Activated T-helper 1 cell treated with anti-CD3 and anti-CD28 coated beads, Interleukin-12 subunit alpha, Interleukin-12 subunit beta, Interleukin-2, Interleukin-4 antibody, amounts not matched to agents 30 ng/mL and 10 ng/mL and 1 ng/mL, durations not matched to agents 14 hours and 24 hours and 36 hours (primary cell): ENCODE measurements around the gene CX3CL1. TPM values are rescaled to one million over a fixed set of nuclear protein-coding genes. Genes with fewer than 3 reads are reported as not detected.

Source experiments
- DNase-seq: peaks from one replicate; pipeline ENCODE4 v3.0.0; 2021; ENCODE audit warnings: low spot score
- H3K27ac Mint-ChIP-seq: one replicate; pipeline ENCODE4 v1.8.0; 2021; ENCODE audit warnings: mild to moderate bottlenecking, mixed read lengths
- H3K27me3 Mint-ChIP-seq: one replicate; pipeline ENCODE4 v1.8.0; 2022; ENCODE audit warnings: mild to moderate bottlenecking, moderate library complexity, mixed read lengths; ENCODE audit not compliant: insufficient read depth
- H3K36me3 Mint-ChIP-seq: one replicate; pipeline ENCODE4 v1.8.0; 2021; ENCODE audit warnings: low read depth, mixed read lengths
- H3K4me1 Mint-ChIP-seq: one replicate; pipeline ENCODE4 v1.8.0; 2021; ENCODE audit warnings: low read depth, mixed read lengths
- H3K4me3 Mint-ChIP-seq: one replicate; pipeline ENCODE4 v1.8.0; 2021; ENCODE audit warnings: mild to moderate bottlenecking, moderate library complexity, mixed read lengths
- H3K9me3 Mint-ChIP-seq: one replicate; pipeline ENCODE4 v1.8.0; 2021; ENCODE audit warnings: mixed read lengths
- intact Hi-C: fragments of 100-400 bp; cut with micrococcal nuclease; formaldehyde crosslinking; loops from one replicate; pipeline ENCODE4 v1.15.1; 2024
- total RNA-seq: library from RNA; stranded (reverse); gene quantifications from 2 replicates; pipeline ENCODE4 v1.2.3, GENCODE V29; 2022

CX3CL1 gene
- total RNA-seq, 1 donor from 2014 or later: not detected

- Mint-ChIP-seq H3K4me1 (no peaks in the 10 kb centered on the region), H3K27ac (no peak overlapping the region), H3K36me3 (peaks cover 31% of the 10 kb centered on the region), H3K27me3 (no peaks in the 10 kb centered on the region), H3K9me3 (no peaks in the 10 kb centered on the region), H3K4me3 (no peak overlapping the region)
- no peak for DNase-seq
- intact Hi-C loops: no loop called here
Observed at GRCh38 chr16:57426356-57426755, 54.1 kb downstream of the CX3CL1 start.

GRCh38 chr16:57427307-57427706, 55.0 kb downstream of the CX3CL1 start:
- Mint-ChIP-seq H3K4me1 (no peaks in the 10 kb centered on the region), H3K4me3 (no peak overlapping the region), H3K27me3 (no peaks in the 10 kb centered on the region), H3K27ac (no peak overlapping the region), H3K36me3 (peaks cover 34% of the 10 kb centered on the region), H3K9me3 (no peaks in the 10 kb centered on the region)
- DNase-seq: no peak
- intact Hi-C loops: no loop called here

- no peak for DNase-seq
- Mint-ChIP-seq H3K27ac (no peak overlapping the region), H3K27me3 (no peaks in the 10 kb centered on the region), H3K9me3 (no peaks in the 10 kb centered on the region), H3K4me1 (no peaks in the 10 kb centered on the region), H3K4me3 (no peak overlapping the region), H3K36me3 (peaks cover 37% of the 10 kb centered on the region)
- intact Hi-C loops: no loop called here
Observed at GRCh38 chr16:57427824-57428223, 55.5 kb downstream of the CX3CL1 start.

GRCh38 chr16:57430955-57431354, 58.7 kb downstream of the CX3CL1 start:
- peaks cover 59% of the 10 kb centered on the region for H3K36me3 Mint-ChIP-seq
- H3K27me3 Mint-ChIP-seq: no peaks in the 10 kb centered on the region
- H3K4me1 Mint-ChIP-seq: no peaks in the 10 kb centered on the region
- no peak overlapping the region for H3K4me3 Mint-ChIP-seq
- H3K27ac Mint-ChIP-seq: no peak overlapping the region
- no peak for DNase-seq
- H3K9me3 Mint-ChIP-seq: no peaks in the 10 kb centered on the region
- intact Hi-C loops: no loop called here

GRCh38 chr16:57432505-57432904, 60.2 kb downstream of the CX3CL1 start:
- H3K27ac Mint-ChIP-seq: no peak overlapping the region
- no peaks in the 10 kb centered on the region for H3K4me1 Mint-ChIP-seq
- no peaks in the 10 kb centered on the region for H3K27me3 Mint-ChIP-seq
- peaks cover 58% of the 10 kb centered on the region for H3K36me3 Mint-ChIP-seq
- no peaks in the 10 kb centered on the region for H3K9me3 Mint-ChIP-seq
- H3K4me3 Mint-ChIP-seq: no peak overlapping the region
- intact Hi-C loops: no loop called here
- no peak for DNase-seq

- no peak for DNase-seq
- Mint-ChIP-seq H3K4me3 (no peak overlapping the region), H3K36me3 (peaks cover 56% of the 10 kb centered on the region), H3K27ac (no peak overlapping the region), H3K27me3 (no peaks in the 10 kb centered on the region), H3K9me3 (no peaks in the 10 kb centered on the region), H3K4me1 (no peaks in the 10 kb centered on the region)
- intact Hi-C loops: no loop called here
Observed at GRCh38 chr16:57432989-57433388, 60.7 kb downstream of the CX3CL1 start.

GRCh38 chr16:57434003-57434402, 61.7 kb downstream of the CX3CL1 start:
- no peak overlapping the region for H3K4me3 Mint-ChIP-seq
- H3K9me3 Mint-ChIP-seq: no peaks in the 10 kb centered on the region
- peaks cover 53% of the 10 kb centered on the region for H3K36me3 Mint-ChIP-seq
- no peaks in the 10 kb centered on the region for H3K27me3 Mint-ChIP-seq
- no peaks in the 10 kb centered on the region for H3K4me1 Mint-ChIP-seq
- no peak for DNase-seq
- H3K27ac Mint-ChIP-seq: no peak overlapping the region
- intact Hi-C loops: no loop called here

Other genes with a start within 250 kb of the CX3CL1 start
- gene PSME3IP1, start 186.5 kb upstream of the CX3CL1 start, total RNA-seq: 116 and 124 TPM in 2 replicates
- gene RSPRY1, start 186.2 kb upstream of the CX3CL1 start, total RNA-seq: 36.0 and 36.5 TPM in 2 replicates
- gene ARL2BP, start 127.2 kb upstream of the CX3CL1 start, total RNA-seq: 29.1 and 29.7 TPM in 2 replicates
- 0.26 TPM in 1 of 2 replicates, not detected in the other for gene PLLP, start 87.8 kb upstream of the CX3CL1 start, total RNA-seq
- gene CCL22, start 13.7 kb upstream of the CX3CL1 start, total RNA-seq: 11.4 and 11.5 TPM in 2 replicates
- gene CCL17, start 32.3 kb downstream of the CX3CL1 start, total RNA-seq: 1.3 and 1.6 TPM in 2 replicates
- gene CIAPIN1, start 74.9 kb downstream of the CX3CL1 start, total RNA-seq: 98.0 and 98.4 TPM in 2 replicates
- gene COQ9, start 75.0 kb downstream of the CX3CL1 start, total RNA-seq: 51.2 and 51.6 TPM in 2 replicates
- 89.2 and 90.9 TPM in 2 replicates for gene POLR2C, start 90.2 kb downstream of the CX3CL1 start, total RNA-seq
- 4.4 and 4.9 TPM in 2 replicates for gene DOK4, start 114.0 kb downstream of the CX3CL1 start, total RNA-seq
- 5.7 and 7.3 TPM in 2 replicates for gene CCDC102A, start 164.1 kb downstream of the CX3CL1 start, total RNA-seq
- gene ADGRG5, start 170.2 kb downstream of the CX3CL1 start, total RNA-seq: 5.8 and 7.4 TPM in 2 replicates